HepG2 (cell line): ENCODE data around the gene DMXL2. TPM values are rescaled to one million over a fixed set of nuclear protein-coding genes. Genes with fewer than 3 reads are reported as not detected.
A peak's percentile ranks its signal among the peaks of the same experiment; 100 is the strongest.

Experiments used
- ATAC-seq: fragments of 200-7000 bp; cut with Tn5 transposase; 3 replicates; pipeline ENCODE4 v1.9.1; 2020; ENCODE audit warnings: mild to moderate bottlenecking, moderate library complexity
- BruUV-seq: library from RNA; stranded (reverse); fragments of 400-500 nt; replicated peaks from 2 replicates; lab custom pipeline; 2021; lab: Mats Ljungman, UMichigan
- CTCF ChIA-PET: fragments of 300-600 bp; formaldehyde crosslinking; extraction: SDS; loops from one replicate; lab custom pipeline; 2021; ENCODE audit warnings: low total read pairs, inconsistent platforms, low intra/inter-chr PET ratio; lab: Yijun Ruan, JAX
- POLR2A ChIA-PET: fragments of 350-600 bp; sonication (Branson Sonifier 250); formaldehyde crosslinking; loops from one replicate; lab custom pipeline; 2020; ENCODE audit warnings: antibody characterized with exemption, inconsistent platforms; lab: Yijun Ruan, JAX
- DNase-seq: peaks from one replicate; pipeline ENCODE4 v3.0.0-alpha.2; 2015; ENCODE audit warnings: low spot score
- FAIRE-seq: peaks from 3 replicates; lab custom pipeline; 2011; peaks lifted over from hg19 to GRCh38; lab: Jason Lieb, UNC
- H2AFZ ChIP-seq: one replicate; pipeline ENCODE4 v1.6.1; 2011; ENCODE audit warnings: low read length, inconsistent platforms
- H3K27ac ChIP-seq: fragments of 300-600 bp; 3 replicates; pipeline ENCODE4 v1.8.0; 2011; ENCODE audit warnings: mixed run types, mild to moderate bottlenecking, mixed read lengths, low read length, inconsistent platforms; ENCODE audit not compliant: insufficient read depth; ENCODE audit errors: extremely low read length
- H3K27me3 ChIP-seq, 2 experiments: fragments of 200-600 bp in 1 of 2; 2 replicates in 1 of 2; 3 replicates in 1 of 2; pipeline versions ENCODE4 v1.6.0 to v1.8.0; 2011; ENCODE audit warnings: low read length in 2 of 2, mild to moderate bottlenecking in 2 of 2, moderate library complexity in 2 of 2, inconsistent platforms in 1 of 2; ENCODE audit not compliant: insufficient read depth in 2 of 2, control insufficient read depth in 1 of 2
- H3K36me3 ChIP-seq, 2 experiments: fragments of 200-600 bp in 1 of 2; replicated peaks in 1 of 2; 2 replicates in 1 of 2; 3 replicates in 1 of 2; pipeline versions ENCODE4 v1.5.1 to v1.8.0; 2011; ENCODE audit warnings: low read length in 2 of 2, inconsistent platforms in 1 of 2; ENCODE audit not compliant: insufficient read depth in 2 of 2, control insufficient read depth in 1 of 2
- H3K4me1 ChIP-seq: 2 replicates; pipeline ENCODE4 v1.5.1; 2012; ENCODE audit warnings: low read length, inconsistent platforms; ENCODE audit not compliant: insufficient read depth
- H3K4me2 ChIP-seq: 2 replicates; pipeline ENCODE4 v1.6.0; 2011; ENCODE audit warnings: low read depth, low read length, inconsistent platforms
- H3K4me3 ChIP-seq, 3 experiments: fragments of 200-600 bp in 1 of 3; sonication (generic), shearing (Covaris generic) in 1 of 3; replicated peaks in 1 of 3; 2 replicates each; pipeline ENCODE4 v1.5.1; 2011 to 2016; ENCODE audit warnings: low read length in 3 of 3, inconsistent platforms in 2 of 3, low read depth in 2 of 3, mild to moderate bottlenecking in 2 of 3, control low read depth in 1 of 3, mixed read lengths in 1 of 3; ENCODE audit not compliant: insufficient read depth in 1 of 3
- H3K79me2 ChIP-seq: one replicate; pipeline ENCODE4 v1.6.1; 2011; ENCODE audit warnings: low read length, inconsistent platforms; ENCODE audit not compliant: insufficient read depth
- H3K9ac ChIP-seq: 2 replicates; pipeline ENCODE4 v1.6.0; 2011; ENCODE audit warnings: mild to moderate bottlenecking, low read depth, low read length, inconsistent platforms; ENCODE audit not compliant: insufficient read depth
- H3K9me3 ChIP-seq: 2 replicates; pipeline ENCODE4 v1.5.1; 2012; ENCODE audit warnings: mild to moderate bottlenecking, low read length
- H4K20me1 ChIP-seq: 2 replicates; pipeline ENCODE4 v1.6.0; 2011; ENCODE audit warnings: inconsistent platforms, mild to moderate bottlenecking, low read length, moderate library complexity; ENCODE audit not compliant: insufficient read depth
- AGO2 ChIP-seq: fragments of 200-400 bp; formaldehyde crosslinking; optimal IDR thresholded peaks from 2 replicates; pipeline ENCODE3; 2017; ENCODE audit warnings: mild to moderate bottlenecking, low read depth, low read length, moderate library complexity
- ARNT2 ChIP-seq: sonication (generic); formaldehyde crosslinking; IDR thresholded peaks from 2 replicates; pipeline ENCODE4 v1.8.0; 2022; ENCODE audit warnings: mild to moderate bottlenecking, low read depth, missing genetic modification reagents, moderate library complexity
- BRD4 ChIP-seq: sonication (generic); formaldehyde crosslinking; IDR thresholded peaks from 2 replicates; pipeline ENCODE4 v1.4.0; 2020; ENCODE audit warnings: missing genetic modification reagents
- CTCF ChIP-seq: sonication (generic); formaldehyde crosslinking; IDR thresholded peaks from 2 replicates; pipeline ENCODE4 v1.5.0; 2020; ENCODE audit warnings: mild to moderate bottlenecking, missing genetic modification reagents, moderate library complexity
- ERF ChIP-seq: IDR thresholded peaks from 2 replicates; pipeline ENCODE4 v1.6.1; 2018; ENCODE audit warnings: missing biosample characterization, missing genetic modification reagents
- HHEX ChIP-seq: IDR thresholded peaks from 2 replicates; pipeline ENCODE4 v1.6.1; 2016; ENCODE audit warnings: control low read depth
- HMG20A ChIP-seq: IDR thresholded peaks from 2 replicates; pipeline ENCODE4 v1.6.1; 2016; ENCODE audit warnings: borderline replicate concordance
- NBN ChIP-seq: fragments of 450-650 bp; conservative IDR thresholded peaks from 2 replicates; pipeline ENCODE4 v1.6.1; 2017
- RAD21 ChIP-seq: fragments of 450-650 bp; formaldehyde crosslinking; IDR thresholded peaks from 2 replicates; pipeline ENCODE4 v1.5.0; 2020; ENCODE audit warnings: mild to moderate bottlenecking
- SMC3 ChIP-seq: IDR thresholded peaks from 2 replicates; pipeline ENCODE4 v1.6.1; 2011; ENCODE audit warnings: low read length, improper control_type of control experiment
- STAG1 ChIP-seq: sonication (generic); formaldehyde crosslinking; IDR thresholded peaks from 2 replicates; pipeline ENCODE4 v1.4.0; 2020; ENCODE audit warnings: missing genetic modification reagents
- ZNF615 ChIP-seq: sonication (generic); formaldehyde crosslinking; IDR thresholded peaks from 2 replicates; pipeline ENCODE4 v1.5.0; 2020; ENCODE audit warnings: mild to moderate bottlenecking, missing genetic modification reagents, borderline replicate concordance
- WGBS: methylation state at CpG from one replicate; pipeline ENCODE4 v1.1.6; 2017; ENCODE audit warnings: low lambda C conversion rate; 5-methylcytosine and 5-hydroxymethylcytosine counted together
- in situ Hi-C: cut with HindIII; loops from 2 replicates; pipeline ENCODE4 v1.10.0; 2017; ENCODE audit warnings: low pct_unique_long_range_greater_than_20kb; ENCODE audit not compliant: extremely low pct_ligation_motif_present
- intact Hi-C: fragments of 100-400 bp; cut with micrococcal nuclease; formaldehyde crosslinking; loops from one replicate; pipeline ENCODE4 v1.10.0; 2022; ENCODE audit not compliant: unreplicated experiment
- polyA plus RNA-seq, 8 experiments: library from polyadenylated mRNA; depleted of rRNA in 3 of 8; stranded (reverse) in 7 of 8; unstranded in 1 of 8; fragments of >200 nt; fragmentation: Illumina TruSeq in 4 of 8; extraction: Trizol in 4 of 8; gene quantifications; 2 replicates each; pipeline versions ENCODE4 v1.2.1 to v1.2.3, GENCODE V29; 2011 to 2016; ENCODE audit warnings: low read depth in 4 of 8, missing spikeins in 1 of 8, mixed read lengths in 1 of 8; ENCODE audit not compliant: insufficient read depth in 1 of 8
- total RNA-seq, 5 experiments: library from RNA; depleted of rRNA; stranded (reverse); fragments of >200 nt; fragmentation: Illumina TruSeq; extraction: Trizol; gene quantifications; 2 replicates each; pipeline ENCODE4 v1.2.3, GENCODE V29; 2016; ENCODE audit warnings: low read depth in 1 of 5
- TF ChIP-seq, protein P1 (sequence below): IDR thresholded peaks from 2 replicates; pipeline ENCODE4 v1.6.1; 2016; ENCODE audit warnings: mild to moderate bottlenecking
- TF ChIP-seq, protein P2 (sequence below): sonication (generic); formaldehyde crosslinking; IDR thresholded peaks from 2 replicates; pipeline ENCODE4 v1.8.1; 2023; ENCODE audit warnings: mild to moderate bottlenecking, missing genetic modification reagents
- TF ChIP-seq, protein P3 (sequence below): IDR thresholded peaks from 2 replicates; pipeline ENCODE4 v1.4.0; 2020; ENCODE audit warnings: mild to moderate bottlenecking, missing genetic modification reagents

DMXL2 gene
- total and polyA plus RNA-seq, 2 of the 13 experiments (the other 11 are each of a cell fraction or from before 2014, with no cell fraction given): 11.6 to 15.3 TPM

DNA sequence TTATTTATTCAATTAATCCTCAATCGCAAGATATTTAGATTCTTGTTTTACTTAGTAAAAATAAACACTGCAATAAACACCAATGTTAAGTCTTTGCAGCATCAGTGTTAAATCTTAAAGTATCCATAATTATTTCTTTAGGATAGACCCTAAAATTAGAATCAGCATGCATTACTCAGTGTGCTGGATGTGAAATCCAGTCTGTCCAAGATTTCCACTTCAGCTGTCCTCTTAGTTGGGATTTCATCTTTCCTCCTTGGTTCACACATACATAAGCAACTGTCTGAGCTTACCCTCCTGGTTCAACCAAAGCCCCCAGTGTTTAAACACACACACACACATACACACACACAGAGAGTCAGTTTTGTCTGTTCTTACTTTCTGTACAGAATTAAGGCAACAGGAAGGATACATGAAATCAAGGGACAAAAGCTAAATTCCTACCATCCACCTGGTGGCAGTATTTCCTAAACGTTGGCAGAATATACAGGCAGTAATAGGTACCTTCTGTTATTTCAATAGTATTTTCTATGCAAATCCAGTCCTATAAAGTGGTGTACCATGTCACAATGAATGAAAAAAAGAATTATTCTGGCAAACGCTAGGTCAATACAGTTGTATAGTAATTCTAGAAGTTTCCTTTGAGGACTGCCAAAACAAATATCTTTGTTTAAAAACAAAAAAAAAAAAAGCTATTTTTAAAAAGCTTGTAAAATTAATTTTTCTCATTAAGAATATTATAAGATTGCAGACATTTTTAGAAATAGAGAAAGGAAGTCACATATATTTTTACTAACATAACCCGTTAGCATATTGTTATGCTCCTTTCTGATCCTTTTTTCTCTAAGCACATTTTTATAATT, 27.3 kb upstream of the DMXL2 start:
- H2AFZ ChIP-seq: no peak overlapping the region
- BruUV-seq: no TSS peak
- H3K27me3 ChIP-seq: no peaks in the 10 kb centered on the region
- H3K79me2 ChIP-seq: no peaks in the 10 kb centered on the region
- no peak overlapping the region for H3K4me2 ChIP-seq
- in situ Hi-C loops: loop anchor here (5.0 to 25.0 kb wide), 2 partner anchors 122 to 262 kb away; no protein-coding TSS in a partner anchor
- ATAC-seq (peak; percentile 81), DNase-seq (peak; percentile 68), FAIRE-seq (peak; percentile 94)
- ChIA-PET POLR2A (interaction anchor here (0.6 to 1.3 kb wide), 2 partner anchors 127 to 179 kb away, joined by 3 to 6 read pairs; partner anchors contain the start of gene TMOD3), CTCF (interaction anchor here (1.2 to 4.1 kb wide), 2 partner anchors 124 to 126 kb away, joined by 3 to 107 read pairs; no protein-coding TSS in a partner anchor)
- WGBS: 3% methylated on average over 4 of the region's 4 CpGs
- H3K9ac ChIP-seq: no peak overlapping the region
- H3K36me3 ChIP-seq: no peaks in the 10 kb centered on the region
- H3K9me3 ChIP-seq: no peaks in the 10 kb centered on the region
- H3K4me1 ChIP-seq: no peaks in the 10 kb centered on the region
- intact Hi-C loops: loop anchor here (1.0 kb wide), 1 partner anchor 126 kb away; no protein-coding TSS in a partner anchor
- H3K4me3 ChIP-seq: no peak overlapping the region
- H3K27ac ChIP-seq: no peak overlapping the region
- H4K20me1 ChIP-seq: no peaks in the 10 kb centered on the region
- no peak for TF ChIP-seq AGO2
- no peak for TF ChIP-seq BRD4 (CRISPR knock-in tag)
- TF ChIP-seq, protein P1, sequence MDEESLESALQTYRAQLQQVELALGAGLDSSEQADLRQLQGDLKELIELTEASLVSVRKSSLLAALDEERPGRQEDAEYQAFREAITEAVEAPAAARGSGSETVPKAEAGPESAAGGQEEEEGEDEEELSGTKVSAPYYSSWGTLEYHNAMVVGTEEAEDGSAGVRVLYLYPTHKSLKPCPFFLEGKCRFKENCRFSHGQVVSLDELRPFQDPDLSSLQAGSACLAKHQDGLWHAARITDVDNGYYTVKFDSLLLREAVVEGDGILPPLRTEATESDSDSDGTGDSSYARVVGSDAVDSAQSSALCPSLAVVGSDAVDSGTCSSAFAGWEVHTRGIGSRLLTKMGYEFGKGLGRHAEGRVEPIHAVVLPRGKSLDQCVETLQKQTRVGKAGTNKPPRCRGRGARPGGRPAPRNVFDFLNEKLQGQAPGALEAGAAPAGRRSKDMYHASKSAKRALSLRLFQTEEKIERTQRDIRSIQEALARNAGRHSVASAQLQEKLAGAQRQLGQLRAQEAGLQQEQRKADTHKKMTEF (CRISPR knock-in tag): peak; percentile 22; the same call in 1 of the 2 replicates
- no peak for TF ChIP-seq HHEX (CRISPR knock-in tag)
- TF ChIP-seq ERF: 0 out of 2 replicates have a peak, but pooled peaks have one; percentile 21
- TF ChIP-seq SMC3: peak; percentile 82
- TF ChIP-seq, protein P2, sequence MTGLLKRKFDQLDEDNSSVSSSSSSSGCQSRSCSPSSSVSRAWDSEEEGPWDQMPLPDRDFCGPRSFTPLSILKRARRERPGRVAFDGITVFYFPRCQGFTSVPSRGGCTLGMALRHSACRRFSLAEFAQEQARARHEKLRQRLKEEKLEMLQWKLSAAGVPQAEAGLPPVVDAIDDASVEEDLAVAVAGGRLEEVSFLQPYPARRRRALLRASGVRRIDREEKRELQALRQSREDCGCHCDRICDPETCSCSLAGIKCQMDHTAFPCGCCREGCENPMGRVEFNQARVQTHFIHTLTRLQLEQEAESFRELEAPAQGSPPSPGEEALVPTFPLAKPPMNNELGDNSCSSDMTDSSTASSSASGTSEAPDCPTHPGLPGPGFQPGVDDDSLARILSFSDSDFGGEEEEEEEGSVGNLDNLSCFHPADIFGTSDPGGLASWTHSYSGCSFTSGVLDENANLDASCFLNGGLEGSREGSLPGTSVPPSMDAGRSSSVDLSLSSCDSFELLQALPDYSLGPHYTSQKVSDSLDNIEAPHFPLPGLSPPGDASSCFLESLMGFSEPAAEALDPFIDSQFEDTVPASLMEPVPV (CRISPR knock-in tag): no peak
- TF ChIP-seq HMG20A: no peak
- TF ChIP-seq CTCF (CRISPR knock-in tag): peak; percentile 85
- TF ChIP-seq, protein P3, sequence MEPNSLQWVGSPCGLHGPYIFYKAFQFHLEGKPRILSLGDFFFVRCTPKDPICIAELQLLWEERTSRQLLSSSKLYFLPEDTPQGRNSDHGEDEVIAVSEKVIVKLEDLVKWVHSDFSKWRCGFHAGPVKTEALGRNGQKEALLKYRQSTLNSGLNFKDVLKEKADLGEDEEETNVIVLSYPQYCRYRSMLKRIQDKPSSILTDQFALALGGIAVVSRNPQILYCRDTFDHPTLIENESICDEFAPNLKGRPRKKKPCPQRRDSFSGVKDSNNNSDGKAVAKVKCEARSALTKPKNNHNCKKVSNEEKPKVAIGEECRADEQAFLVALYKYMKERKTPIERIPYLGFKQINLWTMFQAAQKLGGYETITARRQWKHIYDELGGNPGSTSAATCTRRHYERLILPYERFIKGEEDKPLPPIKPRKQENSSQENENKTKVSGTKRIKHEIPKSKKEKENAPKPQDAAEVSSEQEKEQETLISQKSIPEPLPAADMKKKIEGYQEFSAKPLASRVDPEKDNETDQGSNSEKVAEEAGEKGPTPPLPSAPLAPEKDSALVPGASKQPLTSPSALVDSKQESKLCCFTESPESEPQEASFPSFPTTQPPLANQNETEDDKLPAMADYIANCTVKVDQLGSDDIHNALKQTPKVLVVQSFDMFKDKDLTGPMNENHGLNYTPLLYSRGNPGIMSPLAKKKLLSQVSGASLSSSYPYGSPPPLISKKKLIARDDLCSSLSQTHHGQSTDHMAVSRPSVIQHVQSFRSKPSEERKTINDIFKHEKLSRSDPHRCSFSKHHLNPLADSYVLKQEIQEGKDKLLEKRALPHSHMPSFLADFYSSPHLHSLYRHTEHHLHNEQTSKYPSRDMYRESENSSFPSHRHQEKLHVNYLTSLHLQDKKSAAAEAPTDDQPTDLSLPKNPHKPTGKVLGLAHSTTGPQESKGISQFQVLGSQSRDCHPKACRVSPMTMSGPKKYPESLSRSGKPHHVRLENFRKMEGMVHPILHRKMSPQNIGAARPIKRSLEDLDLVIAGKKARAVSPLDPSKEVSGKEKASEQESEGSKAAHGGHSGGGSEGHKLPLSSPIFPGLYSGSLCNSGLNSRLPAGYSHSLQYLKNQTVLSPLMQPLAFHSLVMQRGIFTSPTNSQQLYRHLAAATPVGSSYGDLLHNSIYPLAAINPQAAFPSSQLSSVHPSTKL (CRISPR knock-in tag): 0 out of 2 replicates have a peak, but pooled peaks have one; percentile 10
- peak; percentile 70 for TF ChIP-seq RAD21
- peak; percentile 94 for TF ChIP-seq STAG1
- no peak for TF ChIP-seq ARNT2 (CRISPR knock-in tag)
- no peak for TF ChIP-seq ZNF615
- TF ChIP-seq NBN: no peak
